DND-41 (cell line): Measurements from ENCODE around the gene CEP350.

Source experiments
- ATAC-seq: fragments of 200-7000 bp; cut with Tn5 transposase; 3 replicates; pipeline ENCODE4 v1.9.1; 2021; ENCODE audit warnings: low read depth; ENCODE audit not compliant: insufficient read depth
- DNase-seq: peaks from one replicate; pipeline ENCODE4 v3.0.0-alpha.2; 2020
- H2AFZ ChIP-seq: 2 replicates; pipeline ENCODE4 v1.6.0; 2012; ENCODE audit warnings: low read depth, low read length
- H3K27ac ChIP-seq: 2 replicates; pipeline ENCODE4 v1.5.1; 2012; ENCODE audit warnings: low read length, inconsistent platforms
- H3K27me3 ChIP-seq: fragments of 200-600 bp; sonication (generic); 2 replicates; pipeline ENCODE4 v1.6.0; 2012; ENCODE audit warnings: low read length, mild to moderate bottlenecking, inconsistent platforms; ENCODE audit not compliant: insufficient read depth, poor library complexity
- H3K36me3 ChIP-seq: 2 replicates; pipeline ENCODE4 v1.5.1; 2012; ENCODE audit warnings: low read length, inconsistent platforms; ENCODE audit not compliant: insufficient read depth
- H3K4me1 ChIP-seq: 2 replicates; pipeline ENCODE4 v1.5.1; 2012; ENCODE audit warnings: mild to moderate bottlenecking, low read length; ENCODE audit not compliant: insufficient read depth
- H3K4me2 ChIP-seq: 2 replicates; pipeline ENCODE4 v1.6.0; 2012; ENCODE audit warnings: mild to moderate bottlenecking, moderate library complexity, low read length, inconsistent platforms; ENCODE audit not compliant: insufficient read depth
- H3K4me3 ChIP-seq, 2 experiments: fragments of 200-600 bp in 1 of 2; shearing (Covaris generic) in 1 of 2; 2 replicates each; pipeline ENCODE4 v1.5.1; 2012 to 2016; ENCODE audit warnings: inconsistent platforms in 2 of 2, low read length in 2 of 2, mild to moderate bottlenecking in 2 of 2, low read depth in 1 of 2, moderate library complexity in 1 of 2
- H3K79me2 ChIP-seq: 2 replicates; pipeline ENCODE4 v1.6.0; 2012; ENCODE audit warnings: low read length, inconsistent platforms; ENCODE audit not compliant: insufficient read depth
- H3K9ac ChIP-seq: 2 replicates; pipeline ENCODE4 v1.6.0; 2012; ENCODE audit warnings: low read depth, mild to moderate bottlenecking, inconsistent platforms, low read length, moderate library complexity
- H3K9me3 ChIP-seq: 2 replicates; pipeline ENCODE4 v1.5.1; 2012; ENCODE audit warnings: low read length, moderate library complexity, mild to moderate bottlenecking, inconsistent platforms; ENCODE audit not compliant: insufficient read depth, severe bottlenecking
- H4K20me1 ChIP-seq: 2 replicates; pipeline ENCODE4 v1.6.0; 2012; ENCODE audit warnings: low read length; ENCODE audit not compliant: insufficient read depth
- EZH2 ChIP-seq: IDR thresholded peaks from 3 replicates; pipeline ENCODE4 v1.6.1; 2012; ENCODE audit warnings: borderline replicate concordance, low read depth, mild to moderate bottlenecking, moderate library complexity, low read length, inconsistent platforms; ENCODE audit not compliant: severe bottlenecking
- TF ChIP-seq, protein P1 (sequence below): IDR thresholded peaks from 2 replicates; pipeline ENCODE4 v1.5.1; 2012; ENCODE audit warnings: borderline replicate concordance, low read length, moderate library complexity, mild to moderate bottlenecking; ENCODE audit not compliant: poor library complexity, severe bottlenecking; ENCODE audit errors: extremely low read depth

Gene CEP350

GRCh38 chr1:180046674-180047073, 92.1 kb downstream of the CEP350 start:
- Histone ChIP-seq H2AFZ (no peak overlapping the region), H4K20me1 (no peaks in the 10 kb centered on the region), H3K9me3 (no peaks in the 10 kb centered on the region), H3K4me2 (no peak overlapping the region), H3K27me3 (no peaks in the 10 kb centered on the region), H3K9ac (no peak overlapping the region), H3K4me3 (no peak overlapping the region), H3K27ac (no peak overlapping the region), H3K4me1 (no peaks in the 10 kb centered on the region), H3K79me2 (no peaks in the 10 kb centered on the region), H3K36me3 (peaks cover 93% of the 10 kb centered on the region)
- ATAC-seq (no peak), DNase-seq (no peak)
- TF ChIP-seq EZH2 = no peak
- TF ChIP-seq, protein P1, sequence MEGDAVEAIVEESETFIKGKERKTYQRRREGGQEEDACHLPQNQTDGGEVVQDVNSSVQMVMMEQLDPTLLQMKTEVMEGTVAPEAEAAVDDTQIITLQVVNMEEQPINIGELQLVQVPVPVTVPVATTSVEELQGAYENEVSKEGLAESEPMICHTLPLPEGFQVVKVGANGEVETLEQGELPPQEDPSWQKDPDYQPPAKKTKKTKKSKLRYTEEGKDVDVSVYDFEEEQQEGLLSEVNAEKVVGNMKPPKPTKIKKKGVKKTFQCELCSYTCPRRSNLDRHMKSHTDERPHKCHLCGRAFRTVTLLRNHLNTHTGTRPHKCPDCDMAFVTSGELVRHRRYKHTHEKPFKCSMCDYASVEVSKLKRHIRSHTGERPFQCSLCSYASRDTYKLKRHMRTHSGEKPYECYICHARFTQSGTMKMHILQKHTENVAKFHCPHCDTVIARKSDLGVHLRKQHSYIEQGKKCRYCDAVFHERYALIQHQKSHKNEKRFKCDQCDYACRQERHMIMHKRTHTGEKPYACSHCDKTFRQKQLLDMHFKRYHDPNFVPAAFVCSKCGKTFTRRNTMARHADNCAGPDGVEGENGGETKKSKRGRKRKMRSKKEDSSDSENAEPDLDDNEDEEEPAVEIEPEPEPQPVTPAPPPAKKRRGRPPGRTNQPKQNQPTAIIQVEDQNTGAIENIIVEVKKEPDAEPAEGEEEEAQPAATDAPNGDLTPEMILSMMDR = no peak

DNA sequence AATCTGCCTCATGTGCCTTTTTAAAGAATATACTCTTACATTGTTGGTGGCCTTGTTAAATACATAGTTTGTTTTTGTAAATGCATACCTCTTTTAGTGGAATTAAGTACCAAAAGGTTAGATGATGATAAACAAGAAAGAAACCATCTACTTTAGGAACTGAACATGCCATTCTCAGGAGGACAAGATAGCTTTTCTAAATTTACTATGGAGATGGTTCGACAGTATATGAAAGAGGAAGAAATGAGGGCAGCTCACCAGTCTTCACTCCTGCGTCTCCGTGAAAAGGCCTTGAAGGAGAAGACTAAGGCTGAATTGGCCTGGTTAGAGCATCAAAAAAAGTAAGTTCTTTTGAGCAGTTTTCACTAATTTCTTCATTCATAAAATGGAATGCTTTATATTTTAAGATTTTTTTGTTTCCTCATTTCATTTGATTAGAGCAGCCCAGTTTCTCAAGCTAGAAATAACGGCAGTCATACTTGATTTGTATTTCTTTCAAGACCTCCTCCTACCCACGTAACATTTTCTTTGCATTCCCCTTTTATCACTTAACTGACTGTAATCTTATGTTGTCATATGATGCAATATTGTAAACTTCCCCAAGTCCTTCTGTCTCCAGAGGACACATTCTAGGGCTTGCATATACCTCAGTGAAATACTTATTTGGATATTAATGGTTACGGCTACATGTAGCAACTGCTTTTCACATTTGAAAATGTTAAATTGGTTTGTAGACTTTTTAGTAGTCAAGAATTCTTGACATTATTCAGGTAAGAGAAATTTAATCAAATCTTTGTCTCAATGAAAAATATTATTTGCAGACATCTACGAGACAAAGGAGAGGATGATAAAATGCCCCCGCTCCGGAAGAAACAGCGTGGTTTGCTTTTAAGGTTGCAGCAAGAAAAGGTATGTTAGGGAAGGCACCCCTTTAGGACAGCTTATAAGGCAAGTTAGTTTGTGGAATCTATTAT, 99.3 kb downstream of the CEP350 start:
- ATAC-seq = no peak
- no peak for TF ChIP-seq EZH2
- TF ChIP-seq, protein P1 = no peak
- H3K36me3 ChIP-seq = peaks cover 75% of the 10 kb centered on the region

GRCh38 chr1:180057883-180058396, 103.3 kb downstream of the CEP350 start:
- no peak overlapping the region for H3K4me3 ChIP-seq
- ATAC-seq = no peak

More for the DNA sequence above, 99.3 kb downstream of the CEP350 start:
- Histone ChIP-seq H3K4me3 (no peak overlapping the region), H4K20me1 (no peaks in the 10 kb centered on the region), H3K4me1 (no peaks in the 10 kb centered on the region), H3K4me2 (no peak overlapping the region), H3K79me2 (no peaks in the 10 kb centered on the region), H3K27me3 (no peaks in the 10 kb centered on the region), H3K27ac (no peak overlapping the region), H3K9ac (no peak overlapping the region), H2AFZ (no peak overlapping the region), H3K9me3 (no peaks in the 10 kb centered on the region)
- DNase-seq = no peak

More at GRCh38 chr1:180057883-180058396, 103.3 kb downstream of the CEP350 start:
- Histone ChIP-seq H3K79me2 (no peaks in the 10 kb centered on the region), H3K27me3 (no peaks in the 10 kb centered on the region), H3K4me2 (no peak overlapping the region), H3K9me3 (no peaks in the 10 kb centered on the region), H3K4me1 (no peaks in the 10 kb centered on the region), H3K36me3 (peaks cover 56% of the 10 kb centered on the region), H3K9ac (no peak overlapping the region), H4K20me1 (no peaks in the 10 kb centered on the region), H3K27ac (no peak overlapping the region), H2AFZ (no peak overlapping the region)
- DNase-seq = no peak
- no peak for TF ChIP-seq EZH2
- TF ChIP-seq, protein P1 = no peak
